Measurements from ENCODE around the gene RGR. TPM values are rescaled to one million over a fixed set of nuclear protein-coding genes. Genes with fewer than 3 reads are reported as not detected.

RGR gene
- total and polyA plus RNA-seq, 2 experiments from 2014 or later: not detected

DNA sequence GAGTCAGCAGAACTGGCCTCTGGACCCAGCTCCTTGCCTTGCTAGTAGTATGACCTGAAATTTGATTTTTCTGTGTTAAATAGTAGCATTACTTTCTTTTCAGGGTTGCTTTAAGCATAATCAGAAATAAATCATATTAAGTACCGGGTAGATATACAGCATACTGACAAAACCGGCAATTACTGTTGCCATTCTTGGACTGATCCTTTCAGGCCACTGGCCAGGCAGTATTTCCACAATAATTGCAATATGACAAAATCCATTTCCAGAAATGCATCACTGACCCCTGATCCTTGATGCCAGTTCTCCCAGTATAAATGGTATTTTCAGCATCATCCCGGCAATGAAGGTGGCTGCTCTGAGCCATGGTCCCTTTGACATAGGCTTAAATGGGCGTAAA, 10.4 kb upstream of the RGR start:
- ATAC-seq (no peak), DNase-seq (ENCODE audit: low spot score) (no peak)
- Histone ChIP-seq H4K20me1 (replicated peaks; ENCODE audit: insufficient read depth) (no peaks in the 10 kb centered on the region), H3F3A (replicated peaks; ENCODE audit: low read depth) (no peaks in the 10 kb centered on the region), H2AFZ (no peak overlapping the region), H3K36me3 (ENCODE audit: insufficient read depth) (no peaks in the 10 kb centered on the region), H3K27ac (ENCODE audit: low read depth) (no peak overlapping the region), H3K79me2 (replicated peaks; ENCODE audit: insufficient read depth) (no peaks in the 10 kb centered on the region), H3K4me1 (ENCODE audit: insufficient read depth) (no peaks in the 10 kb centered on the region; the same call in 1 of the 2 replicates), H3K4me3 (no peak overlapping the region), H3K27me3 (ENCODE audit: insufficient read depth) (peaks cover 12% of the 10 kb centered on the region; the same call in 1 of the 2 replicates), H3K9me2 (ENCODE audit: insufficient read depth) (peaks cover under 1% of the 10 kb centered on the region; the same call in 1 of the 2 replicates), H3K4me2 (no peak overlapping the region)
- Mint-ChIP-seq H3K4me3 (no peak overlapping the region), H3K9me3 (no peaks in the 10 kb centered on the region), H3K4me1 (peaks cover 3% of the 10 kb centered on the region; the same call in 1 of the 3 replicates), H3K27ac (no peak overlapping the region), H3K36me3 (ENCODE audit: low read depth) (no peaks in the 10 kb centered on the region), H3K27me3 (ENCODE audit: insufficient read depth, low read depth, poor library complexity) (peaks cover 10% of the 10 kb centered on the region)
- TF ChIP-seq CREB1 (CRISPR knock-in tag; IDR thresholded peaks at IDR 0.05; ENCODE audit: low read depth) (no peak), STAT1 (IDR thresholded peaks at IDR 0.05; ENCODE audit: unreplicated experiment) (no peak), EZH2 (IDR thresholded peaks at IDR 0.05; ENCODE audit: low read depth, unreplicated experiment) (no peak), ZNF331 (CRISPR knock-in tag; IDR thresholded peaks at IDR 0.05; ENCODE audit: low read depth) (no peak), POLR2AphosphoS5 (IDR thresholded peaks at IDR 0.05; ENCODE audit: low read depth) (no peak), EZH2phosphoT487 (IDR thresholded peaks at IDR 0.05; ENCODE audit: unreplicated experiment) (no peak), JUNB (IDR thresholded peaks at IDR 0.05; ENCODE audit: unreplicated experiment) (no peak), ZNF462 (CRISPR knock-in tag; IDR thresholded peaks at IDR 0.05) (no peak), ETS1 (IDR thresholded peaks at IDR 0.05) (no peak), ZNF114 (CRISPR knock-in tag; IDR thresholded peaks at IDR 0.05) (no peak), NANOG (IDR thresholded peaks at IDR 0.05; ENCODE audit: borderline replicate concordance) (no peak)
- TF ChIP-seq, protein P1, sequence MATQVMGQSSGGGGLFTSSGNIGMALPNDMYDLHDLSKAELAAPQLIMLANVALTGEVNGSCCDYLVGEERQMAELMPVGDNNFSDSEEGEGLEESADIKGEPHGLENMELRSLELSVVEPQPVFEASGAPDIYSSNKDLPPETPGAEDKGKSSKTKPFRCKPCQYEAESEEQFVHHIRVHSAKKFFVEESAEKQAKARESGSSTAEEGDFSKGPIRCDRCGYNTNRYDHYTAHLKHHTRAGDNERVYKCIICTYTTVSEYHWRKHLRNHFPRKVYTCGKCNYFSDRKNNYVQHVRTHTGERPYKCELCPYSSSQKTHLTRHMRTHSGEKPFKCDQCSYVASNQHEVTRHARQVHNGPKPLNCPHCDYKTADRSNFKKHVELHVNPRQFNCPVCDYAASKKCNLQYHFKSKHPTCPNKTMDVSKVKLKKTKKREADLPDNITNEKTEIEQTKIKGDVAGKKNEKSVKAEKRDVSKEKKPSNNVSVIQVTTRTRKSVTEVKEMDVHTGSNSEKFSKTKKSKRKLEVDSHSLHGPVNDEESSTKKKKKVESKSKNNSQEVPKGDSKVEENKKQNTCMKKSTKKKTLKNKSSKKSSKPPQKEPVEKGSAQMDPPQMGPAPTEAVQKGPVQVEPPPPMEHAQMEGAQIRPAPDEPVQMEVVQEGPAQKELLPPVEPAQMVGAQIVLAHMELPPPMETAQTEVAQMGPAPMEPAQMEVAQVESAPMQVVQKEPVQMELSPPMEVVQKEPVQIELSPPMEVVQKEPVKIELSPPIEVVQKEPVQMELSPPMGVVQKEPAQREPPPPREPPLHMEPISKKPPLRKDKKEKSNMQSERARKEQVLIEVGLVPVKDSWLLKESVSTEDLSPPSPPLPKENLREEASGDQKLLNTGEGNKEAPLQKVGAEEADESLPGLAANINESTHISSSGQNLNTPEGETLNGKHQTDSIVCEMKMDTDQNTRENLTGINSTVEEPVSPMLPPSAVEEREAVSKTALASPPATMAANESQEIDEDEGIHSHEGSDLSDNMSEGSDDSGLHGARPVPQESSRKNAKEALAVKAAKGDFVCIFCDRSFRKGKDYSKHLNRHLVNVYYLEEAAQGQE (IDR thresholded peaks at IDR 0.05; ENCODE audit: unreplicated experiment): no peak
- TF ChIP-seq, protein P2, sequence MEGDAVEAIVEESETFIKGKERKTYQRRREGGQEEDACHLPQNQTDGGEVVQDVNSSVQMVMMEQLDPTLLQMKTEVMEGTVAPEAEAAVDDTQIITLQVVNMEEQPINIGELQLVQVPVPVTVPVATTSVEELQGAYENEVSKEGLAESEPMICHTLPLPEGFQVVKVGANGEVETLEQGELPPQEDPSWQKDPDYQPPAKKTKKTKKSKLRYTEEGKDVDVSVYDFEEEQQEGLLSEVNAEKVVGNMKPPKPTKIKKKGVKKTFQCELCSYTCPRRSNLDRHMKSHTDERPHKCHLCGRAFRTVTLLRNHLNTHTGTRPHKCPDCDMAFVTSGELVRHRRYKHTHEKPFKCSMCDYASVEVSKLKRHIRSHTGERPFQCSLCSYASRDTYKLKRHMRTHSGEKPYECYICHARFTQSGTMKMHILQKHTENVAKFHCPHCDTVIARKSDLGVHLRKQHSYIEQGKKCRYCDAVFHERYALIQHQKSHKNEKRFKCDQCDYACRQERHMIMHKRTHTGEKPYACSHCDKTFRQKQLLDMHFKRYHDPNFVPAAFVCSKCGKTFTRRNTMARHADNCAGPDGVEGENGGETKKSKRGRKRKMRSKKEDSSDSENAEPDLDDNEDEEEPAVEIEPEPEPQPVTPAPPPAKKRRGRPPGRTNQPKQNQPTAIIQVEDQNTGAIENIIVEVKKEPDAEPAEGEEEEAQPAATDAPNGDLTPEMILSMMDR (conservative IDR thresholded peaks at IDR 0.05; ENCODE audit: low read depth in 2 of 2): no peak
